Parathyroid adenoma (tissue), 2 donors: Measurements from ENCODE around the gene EPAS1.

Source experiments
- H2AFZ ChIP-seq: fragments of 300-600 bp; sonication (generic); one replicate; pipeline ENCODE4 v1.7.0; 2017; ENCODE audit warnings: antibody characterized with exemption, mild to moderate bottlenecking
- H3K27ac ChIP-seq: fragments of 300-600 bp; sonication (generic); one replicate; pipeline ENCODE4 v1.7.0; 2017
- H3K27me3 ChIP-seq: fragments of 300-600 bp; sonication (generic); one replicate; pipeline ENCODE4 v1.7.0; 2017; ENCODE audit warnings: low read length; ENCODE audit not compliant: control insufficient read depth, insufficient read depth
- H3K36me3 ChIP-seq: fragments of 300-600 bp; sonication (generic); one replicate; pipeline ENCODE4 v1.7.0; 2017; ENCODE audit warnings: low read length; ENCODE audit not compliant: control insufficient read depth, insufficient read depth
- H3K4me1 ChIP-seq: fragments of 300-600 bp; sonication (generic); one replicate; pipeline ENCODE4 v1.7.0; 2017; ENCODE audit warnings: control low read depth
- H3K4me2 ChIP-seq: fragments of 300-600 bp; sonication (generic); one replicate; pipeline ENCODE4 v1.7.0; 2017; ENCODE audit warnings: low read length
- H3K4me3 ChIP-seq: fragments of 300-600 bp; sonication (generic); one replicate; pipeline ENCODE4 v1.7.0; 2017; ENCODE audit warnings: low read depth, low read length
- H3K79me2 ChIP-seq: fragments of 300-600 bp; sonication (generic); one replicate; pipeline ENCODE4 v1.7.0; 2017; ENCODE audit warnings: control low read depth
- H3K9ac ChIP-seq: fragments of 300-600 bp; sonication (generic); one replicate; pipeline ENCODE4 v1.7.0; 2017; ENCODE audit warnings: mild to moderate bottlenecking
- H3K9me3 ChIP-seq: fragments of 300-600 bp; sonication (generic); one replicate; pipeline ENCODE4 v1.7.0; 2017; ENCODE audit warnings: low read length; ENCODE audit not compliant: control insufficient read depth
- CTCF ChIP-seq: fragments of 300-600 bp; sonication (generic); IDR thresholded peaks from one replicate; pipeline ENCODE4 v1.7.0; 2017; ENCODE audit warnings: antibody characterized with exemption, mild to moderate bottlenecking
- donor health status: primary hyperparathyroidism.

EPAS1 gene

GRCh38 chr2:46378616-46379015, 81.4 kb downstream of the EPAS1 start:
- Histone ChIP-seq H2AFZ (no peak overlapping the region), H3K27ac (no peak overlapping the region), H3K79me2 (no peaks in the 10 kb centered on the region), H3K9ac (no peak overlapping the region), H3K4me3 (no peak overlapping the region), H3K9me3 (no peaks in the 10 kb centered on the region), H3K4me1 (no peaks in the 10 kb centered on the region), H3K36me3 (no peaks in the 10 kb centered on the region), H3K27me3 (no peaks in the 10 kb centered on the region), H3K4me2 (no peak overlapping the region)
- no peak for TF ChIP-seq CTCF

DNA sequence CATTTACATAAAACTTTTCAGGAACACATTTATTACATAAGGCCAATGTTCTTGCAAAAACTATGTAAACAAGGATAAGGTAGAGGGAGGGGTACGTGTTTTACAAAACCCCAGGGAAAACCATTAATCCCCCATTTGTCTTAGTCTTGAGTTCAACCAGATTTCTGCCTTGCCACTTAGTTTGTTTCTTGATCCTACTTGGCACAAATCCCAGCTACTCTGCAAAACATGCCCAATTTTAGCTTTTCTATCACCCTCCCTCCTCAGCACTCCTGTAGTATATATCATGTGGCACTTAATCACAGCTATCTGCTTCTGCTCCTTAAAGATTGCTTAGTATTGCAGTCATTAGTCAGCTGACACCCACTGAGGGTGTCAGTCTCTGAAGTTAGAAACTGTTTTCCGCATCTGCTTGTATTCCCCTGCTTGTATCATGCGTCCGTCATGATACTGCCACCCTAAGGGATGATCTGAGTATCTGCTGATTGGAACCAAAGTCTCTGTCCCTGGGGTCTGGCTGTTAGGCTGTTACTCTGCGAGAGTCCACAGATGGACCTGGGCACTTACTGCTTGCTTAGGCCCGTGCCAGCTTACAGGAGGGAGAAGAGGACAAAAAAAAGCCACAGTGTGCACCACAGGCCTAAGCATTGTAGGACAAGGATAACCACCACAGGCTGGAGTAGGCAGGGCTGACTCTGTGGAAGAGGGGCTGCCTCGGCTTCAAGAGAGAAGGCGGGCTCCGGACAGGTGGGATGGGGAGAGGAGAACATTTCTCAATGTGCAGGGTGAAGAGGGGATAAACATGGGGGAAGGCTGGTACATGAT, 82.2 kb downstream of the EPAS1 start:
- Histone ChIP-seq H3K4me2 (no peak overlapping the region), H3K4me1 (no peaks in the 10 kb centered on the region), H3K27me3 (no peaks in the 10 kb centered on the region), H3K27ac (no peak overlapping the region), H3K9ac (no peak overlapping the region), H3K79me2 (no peaks in the 10 kb centered on the region), H3K36me3 (no peaks in the 10 kb centered on the region), H3K4me3 (no peak overlapping the region), H3K9me3 (no peaks in the 10 kb centered on the region), H2AFZ (no peak overlapping the region)
- no peak for TF ChIP-seq CTCF

GRCh38 chr2:46380038-46380940, 83.1 kb downstream of the EPAS1 start:
- Histone ChIP-seq H3K27ac (no peak overlapping the region), H3K4me2 (no peak overlapping the region), H3K27me3 (no peaks in the 10 kb centered on the region), H2AFZ (no peak overlapping the region), H3K79me2 (no peaks in the 10 kb centered on the region), H3K9me3 (no peaks in the 10 kb centered on the region), H3K4me1 (no peaks in the 10 kb centered on the region), H3K4me3 (no peak overlapping the region), H3K36me3 (no peaks in the 10 kb centered on the region), H3K9ac (no peak overlapping the region)
- no peak for TF ChIP-seq CTCF

DNA sequence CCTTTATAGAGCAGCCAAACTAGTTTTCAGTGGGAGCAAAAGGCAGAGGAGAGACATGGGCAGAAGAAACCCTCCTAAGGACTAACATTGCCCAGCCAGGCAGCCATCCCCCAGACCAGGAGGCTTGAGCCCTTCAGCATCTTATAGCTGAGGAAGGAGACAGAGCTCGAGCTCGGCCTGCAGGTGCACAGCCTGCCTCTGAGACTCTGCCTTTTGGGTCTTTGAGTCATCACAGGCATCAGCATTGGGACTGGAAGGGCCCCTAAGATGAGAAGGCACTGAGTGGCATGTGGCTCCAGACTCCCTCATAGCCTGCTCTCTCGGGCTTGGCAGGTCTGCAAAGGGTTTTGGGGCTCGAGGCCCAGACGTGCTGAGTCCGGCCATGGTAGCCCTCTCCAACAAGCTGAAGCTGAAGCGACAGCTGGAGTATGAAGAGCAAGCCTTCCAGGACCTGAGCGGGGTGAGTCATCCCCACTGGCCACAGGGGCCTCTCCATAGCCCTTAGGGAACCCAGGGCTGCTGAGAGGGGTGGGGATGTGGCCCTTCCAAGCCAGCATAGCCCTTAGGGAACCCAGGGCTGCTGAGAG, 84.1 kb downstream of the EPAS1 start:
- H3K4me2 ChIP-seq, result no peak overlapping the region
- H3K4me3 ChIP-seq, result no peak overlapping the region
- H3K27ac ChIP-seq, result no peak overlapping the region
- H3K36me3 ChIP-seq, result no peaks in the 10 kb centered on the region
- no peak for TF ChIP-seq CTCF
- H3K4me1 ChIP-seq, result no peaks in the 10 kb centered on the region
- no peak overlapping the region for H3K9ac ChIP-seq
- H3K27me3 ChIP-seq, result no peaks in the 10 kb centered on the region
- no peaks in the 10 kb centered on the region for H3K79me2 ChIP-seq
- H3K9me3 ChIP-seq, result no peaks in the 10 kb centered on the region
- no peak overlapping the region for H2AFZ ChIP-seq
